ENCODE results near the gene CYB561.

CYB561 gene

GRCh38 chr17:63426041-63426916, 19.8 kb downstream of the CYB561 start:
- no peak for FAIRE-seq
- DNase-seq (ENCODE audit: insufficient read length), result no peak
- TF ChIP-seq POLR2AphosphoS5 (IDR thresholded peaks at IDR 0.05; ENCODE audit: low read depth, low read length) (no peak), POLR2A (IDR thresholded peaks at IDR 0.05; ENCODE audit: low read depth, low read length) (no peak), TAF1 (IDR thresholded peaks at IDR 0.05; ENCODE audit: borderline replicate concordance, low read depth, low read length) (no peak)

DNA sequence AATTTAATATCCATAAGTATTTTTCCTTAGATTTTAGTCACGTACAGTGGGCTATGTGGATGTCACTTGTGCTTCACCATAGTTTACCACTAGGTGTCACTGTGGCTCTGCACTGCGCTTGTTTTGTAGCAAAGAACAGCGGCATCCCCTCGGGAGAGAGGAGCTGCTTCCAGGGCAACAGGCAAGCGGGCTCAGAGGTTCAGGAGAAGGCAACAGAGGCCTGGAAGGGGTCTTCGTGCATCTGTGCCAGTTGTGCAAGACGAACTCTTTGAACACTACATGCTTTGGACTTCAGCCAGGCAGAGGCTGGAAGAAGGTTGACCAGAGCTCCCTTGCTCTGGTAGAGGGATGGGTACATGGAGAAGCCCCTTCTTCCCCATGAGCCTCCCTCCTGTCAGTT, 20.6 kb downstream of the CYB561 start:
- no peak for TF ChIP-seq POLR2AphosphoS5 (IDR thresholded peaks at IDR 0.05; ENCODE audit: low read depth, low read length)
- no peak for TF ChIP-seq POLR2A (IDR thresholded peaks at IDR 0.05; ENCODE audit: low read depth, low read length)
- peak; percentile 79 for FAIRE-seq
- peak; percentile 66 for DNase-seq (ENCODE audit: insufficient read length)

- FAIRE-seq (no peak), DNase-seq (ENCODE audit: insufficient read length) (no peak)
- TF ChIP-seq POLR2A (IDR thresholded peaks at IDR 0.05; ENCODE audit: low read depth, low read length) (no peak), TAF1 (IDR thresholded peaks at IDR 0.05; ENCODE audit: borderline replicate concordance, low read depth, low read length) (no peak), POLR2AphosphoS5 (IDR thresholded peaks at IDR 0.05; ENCODE audit: low read depth, low read length) (no peak)
These were observed 22.1 kb downstream of the CYB561 start for GRCh38 chr17:63423963-63424362.

- no peak for DNase-seq (ENCODE audit: insufficient read length)
- no peak for FAIRE-seq
- TF ChIP-seq TAF1 (IDR thresholded peaks at IDR 0.05; ENCODE audit: borderline replicate concordance, low read depth, low read length) (no peak), POLR2AphosphoS5 (IDR thresholded peaks at IDR 0.05; ENCODE audit: low read depth, low read length) (no peak), POLR2A (IDR thresholded peaks at IDR 0.05; ENCODE audit: low read depth, low read length) (no peak)
These were observed 22.7 kb downstream of the CYB561 start for GRCh38 chr17:63423251-63423950.

GRCh38 chr17:63421681-63422645, 24.1 kb downstream of the CYB561 start:
- FAIRE-seq (no peak), DNase-seq (ENCODE audit: insufficient read length) (no peak)
- no peak for TF ChIP-seq TAF1 (IDR thresholded peaks at IDR 0.05; ENCODE audit: borderline replicate concordance, low read depth, low read length)
- TF ChIP-seq POLR2A (IDR thresholded peaks at IDR 0.05; ENCODE audit: low read depth, low read length), result no peak
- no peak for TF ChIP-seq POLR2AphosphoS5 (IDR thresholded peaks at IDR 0.05; ENCODE audit: low read depth, low read length)

- TF ChIP-seq POLR2AphosphoS5 (IDR thresholded peaks at IDR 0.05; ENCODE audit: low read depth, low read length), result no peak
- no peak for TF ChIP-seq POLR2A (IDR thresholded peaks at IDR 0.05; ENCODE audit: low read depth, low read length)
- no peak for TF ChIP-seq TAF1 (IDR thresholded peaks at IDR 0.05; ENCODE audit: borderline replicate concordance, low read depth, low read length)
- FAIRE-seq (no peak), DNase-seq (ENCODE audit: insufficient read length) (no peak)
These were observed 25.0 kb downstream of the CYB561 start for GRCh38 chr17:63420868-63421680.

- FAIRE-seq (no peak), DNase-seq (ENCODE audit: insufficient read length) (no peak)
- TF ChIP-seq TAF1 (IDR thresholded peaks at IDR 0.05; ENCODE audit: borderline replicate concordance, low read depth, low read length) (no peak), POLR2A (IDR thresholded peaks at IDR 0.05; ENCODE audit: low read depth, low read length) (no peak), POLR2AphosphoS5 (IDR thresholded peaks at IDR 0.05; ENCODE audit: low read depth, low read length) (no peak)
These were observed 25.9 kb downstream of the CYB561 start for GRCh38 chr17:63419949-63420867.

DNA sequence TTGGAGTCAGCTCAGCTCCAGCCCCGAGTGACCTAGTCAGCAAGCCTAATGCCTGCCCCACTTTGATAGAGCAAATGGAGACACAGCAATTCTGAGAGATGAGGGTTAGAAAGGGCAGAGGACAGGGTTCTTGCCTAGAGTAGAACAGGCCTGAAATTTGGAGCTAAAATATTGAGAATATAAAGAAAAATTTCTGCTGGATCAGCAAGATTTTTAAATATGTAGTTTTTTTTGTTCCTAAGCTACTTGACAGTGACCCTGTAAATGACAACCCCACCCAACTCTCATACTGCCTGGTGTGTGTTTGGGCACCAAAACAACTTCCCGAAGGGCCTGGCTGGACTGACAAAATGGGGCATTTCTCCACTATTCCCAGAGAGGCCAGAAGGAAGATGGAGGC, 26.7 kb downstream of the CYB561 start:
- DNase-seq (ENCODE audit: insufficient read length), result no peak
- TF ChIP-seq POLR2AphosphoS5 (IDR thresholded peaks at IDR 0.05; ENCODE audit: low read depth, low read length) (no peak), TAF1 (IDR thresholded peaks at IDR 0.05; ENCODE audit: borderline replicate concordance, low read depth, low read length) (no peak), POLR2A (IDR thresholded peaks at IDR 0.05; ENCODE audit: low read depth, low read length) (no peak)
- no peak for FAIRE-seq

DNA sequence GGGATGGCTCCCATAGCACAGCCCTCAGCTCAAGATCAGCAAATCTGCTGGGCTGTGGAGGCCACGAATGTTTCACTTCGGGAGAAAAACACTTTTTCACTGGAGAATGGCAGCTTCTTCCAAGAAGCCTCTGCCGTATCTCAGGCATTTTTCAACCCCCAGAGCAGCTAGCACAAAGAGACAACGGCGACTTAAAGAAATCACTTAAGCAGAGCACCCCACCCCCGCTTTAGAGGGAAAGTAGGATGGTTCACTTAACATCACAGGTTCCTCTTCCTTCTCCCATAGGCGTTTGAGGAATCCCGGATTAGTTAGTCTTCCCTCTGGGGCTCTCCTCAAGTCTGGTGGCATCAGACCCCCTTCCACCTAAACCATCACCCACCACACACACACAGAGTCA, 27.6 kb downstream of the CYB561 start:
- no peak for TF ChIP-seq TAF1 (IDR thresholded peaks at IDR 0.05; ENCODE audit: borderline replicate concordance, low read depth, low read length)
- TF ChIP-seq POLR2AphosphoS5 (IDR thresholded peaks at IDR 0.05; ENCODE audit: low read depth, low read length), result no peak
- no peak for TF ChIP-seq POLR2A (IDR thresholded peaks at IDR 0.05; ENCODE audit: low read depth, low read length)
- FAIRE-seq, result no peak
- no peak for DNase-seq (ENCODE audit: insufficient read length)

Measured in GM12892 (cell line).